Measurements from ENCODE around the gene FKBP5. TPM values are rescaled to one million over a fixed set of nuclear protein-coding genes. Genes with fewer than 3 reads are reported as not detected.

FKBP5 gene
- total and polyA plus RNA-seq, 2 donors (not counting 1 experiment from before 2014, with no cell fraction given), result 2.8 to 7.4 TPM

- no CpG with 5 or more reads among the region's 6 CpGs for WGBS (ENCODE audit: insufficient coverage)
- H3K27me3 Mint-ChIP-seq, result no peaks in the 10 kb centered on the region
Observed at GRCh38 chr6:35594503-35595186, 94.1 kb downstream of the FKBP5 start.

More at GRCh38 chr6:35594503-35595186, 94.1 kb downstream of the FKBP5 start:
- H3K4me3 Mint-ChIP-seq, result no peak overlapping the region
- intact Hi-C loops (cut with micrococcal nuclease), result no loop called here
- ChIA-PET POLR2A (no interaction called here), CTCF (interaction anchor here (1.2 kb wide), 1 partner anchor 142 kb away, joined by 4 read pairs; the partner anchor contains the start of gene ARMC12)
- ATAC-seq (ENCODE audit: low read depth) (no peak), DNase-seq (no peak)
- H3K27ac Mint-ChIP-seq, result no peak overlapping the region
- no peaks in the 10 kb centered on the region for H3K4me1 ChIP-seq (ENCODE audit: control insufficient read depth in 2 of 2, insufficient read depth in 2 of 2, low read length in 2 of 2)
- no peak for TF ChIP-seq EZH2 (IDR thresholded peaks at IDR 0.05; ENCODE audit: borderline replicate concordance, insufficient read depth, low read depth, low read length, poor library complexity, severe bottlenecking)
- no peak for TF ChIP-seq CTCF (IDR thresholded peaks at IDR 0.05)
- no peak overlapping the region for H3K4me3 ChIP-seq (ENCODE audit: control extremely low read depth in 1 of 5, extremely low read depth in 1 of 5, insufficient read depth in 1 of 5, low read depth in 2 of 5, low read length in 4 of 5)
- no peak overlapping the region for H3K27ac ChIP-seq (ENCODE audit: low read length in 2 of 2)
- no peaks in the 10 kb centered on the region for H3K9me3 Mint-ChIP-seq (ENCODE audit: insufficient read depth)
- no peaks in the 10 kb centered on the region for H3K4me1 Mint-ChIP-seq
- no peaks in the 10 kb centered on the region for H3K9me3 ChIP-seq (ENCODE audit: control extremely low read depth in 1 of 3, control insufficient read depth in 2 of 3, insufficient read depth in 1 of 3, low read length in 2 of 3)
- no peak overlapping the region for H3K4me2 ChIP-seq (replicated peaks; ENCODE audit: low read depth, low read length, poor library complexity, severe bottlenecking)
- no peak overlapping the region for H2AFZ ChIP-seq (ENCODE audit: insufficient read depth, low read depth, low read length, poor library complexity, severe bottlenecking)
- H3K27me3 ChIP-seq (replicated peaks in 1 of 4; ENCODE audit: control extremely low read depth in 1 of 4, control insufficient read depth in 3 of 4, insufficient read depth in 4 of 4, low read length in 3 of 4), result no peaks in the 10 kb centered on the region
- no peaks in the 10 kb centered on the region for H3K79me2 ChIP-seq (ENCODE audit: control insufficient read depth, insufficient read depth, low read length)
- H3K36me3 ChIP-seq (replicated peaks in 1 of 2; ENCODE audit: control extremely low read depth in 1 of 2, control insufficient read depth in 1 of 2, extremely low read depth in 1 of 2, insufficient read depth in 2 of 2, low read length in 1 of 2), result peaks cover 0 to 2% of the 10 kb centered on the region in 2 experiments
- no peaks in the 10 kb centered on the region for H4K20me1 ChIP-seq (ENCODE audit: control insufficient read depth, insufficient read depth, low read length, poor library complexity, severe bottlenecking)
- H3K9ac ChIP-seq (ENCODE audit: low read length), result no peak overlapping the region

Data from B cell (primary cell).